Measurements from ENCODE around the gene DNMT3A.

DNA sequence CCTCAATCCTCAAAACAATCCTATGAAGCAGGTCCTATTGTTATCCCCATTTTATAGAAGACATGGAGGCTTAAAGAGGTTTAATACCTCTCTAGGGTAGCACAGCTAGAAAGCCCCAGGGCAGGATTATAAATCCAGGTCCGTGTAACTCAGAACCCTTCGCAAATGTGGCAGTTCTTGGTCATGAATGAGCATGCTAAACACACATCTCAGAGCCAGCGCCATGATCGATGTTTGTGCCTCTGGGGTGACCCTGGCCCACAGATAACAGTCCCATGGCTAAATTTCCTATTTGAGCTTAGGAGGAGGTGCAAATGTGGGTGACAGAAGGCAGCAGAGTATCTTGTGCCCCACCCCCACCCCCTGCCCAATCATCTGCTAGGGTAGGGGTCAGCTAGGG is 17.5 kb downstream of the DNMT3A start:
- TF ChIP-seq CTCF (IDR thresholded peaks at IDR 0.05; ENCODE audit: insufficient read depth, low read depth, low read length) (no peak), EZH2 (IDR thresholded peaks at IDR 0.05; ENCODE audit: insufficient read depth, low read length) (no peak)
